ENCODE results near the gene AKAP9.
"Not testable (repeated sequence)": the region's sequence is repeated elsewhere in the genome, so short reads cannot be mapped to it uniquely, and the experiment has no call there.

AKAP9 gene

DNA sequence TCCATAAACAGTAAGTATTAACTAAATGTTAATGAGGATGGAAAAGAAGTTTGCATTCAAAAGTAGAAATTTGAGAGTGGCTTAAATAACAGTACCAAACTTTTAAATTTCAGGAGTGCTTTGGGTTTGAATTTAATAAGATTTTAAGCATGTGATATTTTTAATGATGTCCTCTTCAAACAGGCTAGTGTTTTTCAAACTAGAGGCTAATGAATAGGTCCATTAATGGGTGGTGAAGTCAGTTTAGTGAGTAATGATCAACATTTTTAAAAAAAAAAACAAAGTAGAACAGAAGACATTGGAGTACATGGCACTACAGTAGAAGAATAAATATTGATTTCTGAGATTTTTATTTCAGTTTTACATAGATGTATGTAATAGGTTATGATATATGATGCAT lies 72.9 kb downstream of the AKAP9 start:
- no peak for DNase-seq (ENCODE audit: low read depth in 2 of 2)

DNA sequence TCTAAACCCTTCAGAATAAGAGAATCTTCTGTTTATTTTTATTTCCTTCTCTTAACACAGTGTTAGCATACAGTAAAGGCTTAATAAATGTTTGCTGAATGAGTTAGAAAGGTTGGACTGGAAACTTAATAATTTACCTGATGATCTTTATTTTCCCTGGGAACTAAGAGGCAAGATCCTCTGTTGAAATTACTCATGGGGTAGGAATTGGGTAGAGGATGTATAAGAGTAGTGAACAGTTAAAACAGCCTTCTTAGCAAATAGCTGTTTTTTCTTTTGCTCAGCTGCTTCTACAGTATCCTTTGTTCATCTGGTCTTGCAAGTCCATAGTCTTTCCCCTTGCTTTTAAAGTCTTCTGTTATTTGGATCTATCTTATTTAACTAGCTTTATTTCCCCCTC lies 80.0 kb downstream of the AKAP9 start:
- no peak for DNase-seq (ENCODE audit: low read depth in 2 of 2)

DNA sequence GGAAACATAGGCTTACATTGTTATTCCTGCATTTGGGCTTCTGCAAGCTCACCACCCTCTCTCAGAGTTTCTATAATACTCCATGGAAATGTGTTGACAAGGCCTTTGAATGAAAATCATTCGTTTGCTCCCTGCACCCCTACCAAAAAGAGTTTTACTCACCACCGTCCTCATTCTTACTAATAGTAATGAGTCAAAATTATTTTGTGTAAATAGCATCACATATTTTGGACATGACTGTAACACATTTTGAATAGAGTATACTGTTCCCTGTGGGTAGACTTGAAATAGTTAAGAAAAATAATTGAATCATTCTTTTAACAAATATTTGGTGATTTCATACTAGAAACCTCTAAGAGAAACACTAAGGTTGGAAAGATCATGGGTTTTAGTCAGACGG lies 84.6 kb downstream of the AKAP9 start:
- no peak for DNase-seq (ENCODE audit: low read depth in 2 of 2)

DNA sequence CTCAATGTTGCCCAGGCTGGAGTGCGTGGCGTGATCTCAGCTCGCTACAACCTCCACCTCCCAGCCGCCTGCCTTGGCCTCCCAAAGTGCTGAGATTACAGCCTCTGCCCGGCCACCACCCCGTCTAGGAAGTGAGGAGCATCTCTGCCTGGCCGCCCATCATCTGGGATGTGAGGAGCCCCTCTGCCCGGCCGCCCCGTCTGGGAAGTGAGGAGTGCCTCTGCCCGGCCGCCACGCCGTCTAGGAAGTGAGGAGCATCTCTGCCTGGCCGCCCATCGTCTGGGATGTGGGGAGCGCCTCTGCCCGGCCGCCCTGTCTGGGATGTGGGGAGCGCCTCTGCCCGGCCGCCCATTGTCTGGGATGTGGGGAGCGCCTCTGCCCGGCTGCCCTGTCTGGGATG lies 86.0 kb downstream of the AKAP9 start:
- DNase-seq (ENCODE audit: low read depth in 2 of 2): not testable (repeated sequence)

DNA sequence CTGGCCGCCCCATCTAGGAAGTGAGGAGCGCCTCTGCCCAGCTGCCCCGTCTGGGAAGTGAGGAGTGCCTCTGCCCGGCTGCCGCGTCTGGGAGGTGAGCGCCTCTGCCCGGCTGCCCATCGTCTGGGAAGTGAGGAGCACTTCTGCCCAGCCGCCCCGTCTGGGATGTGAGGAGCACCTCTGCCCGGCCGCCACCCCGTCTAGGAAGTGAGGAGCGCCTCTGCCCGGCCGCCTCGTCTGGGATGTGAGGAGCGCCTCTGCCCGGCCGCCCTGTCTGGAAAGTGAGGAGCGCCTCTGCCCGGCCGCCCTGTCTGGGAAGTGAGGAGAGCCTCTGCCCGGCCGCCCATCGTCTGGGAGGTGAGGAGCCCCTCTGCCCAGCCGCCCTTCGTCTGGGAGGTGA lies 86.5 kb downstream of the AKAP9 start:
- DNase-seq (ENCODE audit: low read depth in 2 of 2): not testable (repeated sequence)

DNA sequence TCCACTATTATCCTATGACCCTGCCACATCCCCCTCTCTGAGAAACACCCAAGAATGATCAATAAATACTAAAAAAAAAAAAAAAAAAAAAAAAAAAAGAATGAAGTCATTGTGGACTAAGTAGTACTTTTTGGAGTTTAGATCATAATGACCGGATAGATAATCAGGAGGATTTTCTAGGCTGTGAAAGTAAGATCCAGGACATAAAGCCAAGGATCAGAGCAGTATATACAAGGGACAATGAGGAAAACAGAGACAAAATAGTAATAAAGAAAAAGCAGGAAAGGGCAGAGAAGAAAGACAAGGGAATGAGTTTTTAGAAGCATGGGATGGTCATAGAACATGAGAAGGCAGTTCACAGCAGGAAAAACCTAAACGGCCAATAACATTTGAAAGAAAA lies 87.6 kb downstream of the AKAP9 start:
- no peak for DNase-seq (ENCODE audit: low read depth in 2 of 2)

DNA sequence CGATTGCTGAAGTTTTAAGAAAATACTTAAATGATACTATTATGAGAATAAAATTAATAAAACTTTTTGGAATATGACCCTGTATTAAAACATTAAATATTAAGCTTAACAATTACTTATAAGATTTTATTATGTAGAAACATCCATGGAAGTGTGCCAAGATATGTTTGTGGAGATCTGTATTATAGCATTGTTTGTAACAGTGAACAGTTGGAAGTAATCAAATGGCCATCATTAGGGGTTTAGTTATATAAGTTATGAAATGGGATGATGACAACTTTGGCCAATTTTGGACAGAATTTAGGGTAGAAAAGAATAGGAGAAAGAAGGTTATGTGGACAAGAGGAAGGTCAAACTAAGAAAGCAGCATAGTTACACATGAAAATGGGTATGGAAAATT lies 88.0 kb downstream of the AKAP9 start:
- no peak for DNase-seq (ENCODE audit: low read depth in 2 of 2)

DNA sequence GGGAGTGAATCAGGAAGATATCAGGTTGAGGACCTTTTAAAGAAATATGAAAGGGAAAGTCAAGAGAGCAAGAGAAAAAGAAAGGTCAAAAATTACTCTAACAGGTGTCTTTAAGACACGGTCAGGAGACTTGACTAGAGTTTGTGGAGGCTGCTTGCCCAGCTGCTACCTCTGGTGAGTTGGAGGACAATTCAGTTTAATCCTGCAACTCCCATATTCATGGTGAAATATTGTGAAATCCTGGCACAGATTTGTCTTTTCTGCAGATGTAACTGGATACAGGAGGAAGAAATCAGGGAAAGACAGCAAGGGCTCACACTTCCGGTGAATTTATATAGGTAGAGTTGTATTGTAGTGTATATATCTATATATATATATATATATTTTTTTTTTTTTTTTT lies 93.5 kb downstream of the AKAP9 start:
- no peak for DNase-seq (ENCODE audit: low read depth in 2 of 2)

DNA sequence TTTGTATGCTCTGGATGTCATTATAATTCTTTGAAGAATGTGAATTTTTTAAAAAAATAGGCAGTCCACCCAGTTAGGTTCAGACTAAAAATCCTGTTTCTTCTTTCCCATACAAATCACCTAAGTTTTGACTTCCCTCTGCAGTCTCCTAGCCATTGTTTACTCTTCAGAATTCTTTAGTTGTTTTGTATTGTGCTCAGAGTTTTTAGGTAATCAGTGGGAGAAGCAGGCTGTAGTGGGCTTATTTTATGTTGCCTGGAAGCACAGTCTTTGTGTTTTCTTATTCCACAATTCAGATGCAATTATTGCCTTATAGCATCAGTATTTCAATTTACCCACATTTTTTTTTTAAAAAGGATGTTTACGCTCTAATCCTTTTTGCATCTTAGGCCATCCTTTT lies 94.9 kb downstream of the AKAP9 start:
- no peak for DNase-seq (ENCODE audit: low read depth in 2 of 2)

DNA sequence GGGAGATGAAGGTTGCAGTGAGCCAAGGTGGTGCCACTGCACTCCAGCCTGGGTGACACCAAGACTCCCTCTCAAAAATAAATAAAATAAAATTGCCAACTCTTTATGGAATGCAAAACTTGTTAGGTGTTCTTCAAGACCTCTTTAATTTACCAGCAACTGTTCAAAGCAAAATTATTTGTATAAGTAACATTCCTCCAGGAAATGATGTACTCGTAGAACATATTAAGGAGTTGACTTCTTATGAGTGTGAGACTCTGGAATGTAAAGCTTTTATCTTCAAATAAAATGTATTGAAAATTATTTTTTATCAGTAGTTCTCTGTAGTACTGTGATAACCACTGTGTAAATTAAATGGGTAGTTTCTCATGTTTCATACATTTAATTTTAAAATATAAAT lies 99.2 kb downstream of the AKAP9 start:
- no peak for DNase-seq (ENCODE audit: low read depth in 2 of 2)

DNA sequence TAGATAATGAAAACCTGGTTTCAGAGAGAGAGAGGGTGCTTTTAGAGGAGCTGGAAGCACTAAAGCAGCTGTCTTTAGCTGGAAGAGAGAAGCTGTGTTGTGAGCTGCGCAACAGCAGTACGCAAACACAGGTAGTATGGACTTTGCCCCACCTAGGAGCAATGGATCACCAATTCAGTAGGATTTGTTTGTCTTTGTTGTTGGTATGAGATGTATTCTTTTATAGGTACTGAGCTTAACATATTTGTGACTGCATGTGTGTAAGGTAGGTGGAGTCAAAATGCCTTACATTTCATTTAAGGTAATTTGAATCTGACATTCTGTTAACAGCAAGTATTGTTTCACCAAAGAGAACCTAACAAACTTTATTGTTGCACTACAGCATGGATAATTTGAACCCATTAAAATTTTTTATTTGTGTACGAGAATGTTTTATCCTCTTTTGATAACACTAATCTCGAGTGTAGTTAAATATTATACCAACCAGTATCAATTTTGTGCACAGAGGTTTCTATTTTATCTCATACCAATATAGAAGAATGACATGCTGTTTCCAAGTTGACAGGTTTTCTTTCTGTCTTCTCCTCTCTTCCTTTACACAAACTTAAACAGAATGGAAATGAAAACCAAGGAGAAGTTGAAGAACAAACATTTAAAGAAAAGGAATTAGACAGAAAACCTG lies 101.5 kb downstream of the AKAP9 start:
- no peak for DNase-seq (ENCODE audit: low read depth in 2 of 2)

DNA sequence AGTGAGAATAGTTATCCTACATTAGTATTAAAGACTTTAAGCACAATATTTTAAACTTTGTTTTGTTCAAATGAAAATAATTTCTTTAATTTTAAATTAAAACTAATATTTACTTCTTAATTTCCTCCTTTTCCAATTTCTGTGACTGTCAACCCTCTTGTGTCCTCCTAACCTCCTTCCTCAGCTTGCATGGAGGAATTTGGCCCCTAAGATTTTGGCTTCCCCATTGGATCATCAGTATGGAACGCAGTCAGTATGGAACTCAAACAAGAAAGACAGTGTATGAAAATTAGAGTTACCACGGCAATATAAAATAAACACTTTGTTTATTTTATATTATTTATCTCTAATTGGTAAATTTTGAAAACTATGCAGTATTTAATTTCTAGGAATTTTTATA lies 102.4 kb downstream of the AKAP9 start:
- no peak for DNase-seq (ENCODE audit: low read depth in 2 of 2)

DNA sequence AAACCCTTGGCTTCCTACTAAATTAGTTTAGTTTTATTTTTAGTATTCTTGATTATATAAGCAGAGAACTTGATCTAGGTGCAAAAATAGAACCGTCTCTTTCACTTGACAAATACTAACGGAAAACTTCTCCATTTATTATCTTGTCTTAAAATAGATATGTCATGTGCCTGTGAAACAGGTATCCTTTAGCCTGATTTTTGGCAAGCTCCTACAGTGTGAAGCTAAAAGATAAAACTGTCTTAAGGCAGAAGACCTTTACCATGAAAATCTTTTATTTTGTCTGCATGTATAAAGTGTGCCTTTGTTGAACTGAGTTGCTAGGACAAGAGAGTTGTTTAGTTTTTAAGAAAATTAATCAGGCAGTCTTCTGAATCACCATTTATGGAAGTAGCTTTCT lies 103.0 kb downstream of the AKAP9 start:
- DNase-seq (ENCODE audit: low read depth in 2 of 2): no peak

DNA sequence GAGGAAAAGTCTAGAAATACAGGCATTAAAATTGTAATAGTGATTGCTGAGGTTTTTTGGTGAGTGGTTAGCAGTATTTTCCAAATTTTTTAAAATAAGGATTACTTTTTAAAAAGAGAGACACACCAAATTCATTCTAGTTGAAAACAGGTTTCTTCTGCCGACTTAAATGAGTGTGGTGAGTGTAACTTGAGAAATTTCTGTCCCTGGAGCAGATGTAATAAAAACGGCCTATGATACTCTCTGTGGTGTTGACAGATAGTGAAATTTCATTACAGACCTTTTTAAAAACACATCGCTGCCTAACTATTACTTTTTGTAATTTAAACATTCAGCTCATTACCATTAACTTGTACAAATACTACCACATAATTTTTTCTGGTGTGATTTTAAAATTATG lies 103.5 kb downstream of the AKAP9 start:
- DNase-seq (ENCODE audit: low read depth in 2 of 2): no peak

DNA sequence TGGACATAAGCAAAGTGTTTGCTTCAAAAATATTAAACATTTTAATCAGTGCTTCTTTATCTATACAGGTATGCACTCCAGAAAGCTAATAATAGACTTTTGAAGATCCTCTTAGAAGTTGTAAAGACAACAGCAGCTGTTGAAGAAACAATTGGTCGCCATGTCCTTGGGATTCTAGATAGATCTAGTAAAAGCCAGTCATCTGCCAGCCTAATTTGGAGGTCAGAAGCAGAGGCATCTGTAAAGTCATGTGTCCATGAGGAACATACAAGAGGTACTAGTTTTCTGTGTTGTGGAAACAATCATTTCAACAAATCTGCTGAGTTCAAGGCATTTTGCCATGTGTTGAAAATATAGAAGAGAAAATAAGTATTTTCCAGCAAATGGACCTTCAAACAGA lies 104.3 kb downstream of the AKAP9 start:
- DNase-seq (ENCODE audit: low read depth in 2 of 2): no peak

DNA sequence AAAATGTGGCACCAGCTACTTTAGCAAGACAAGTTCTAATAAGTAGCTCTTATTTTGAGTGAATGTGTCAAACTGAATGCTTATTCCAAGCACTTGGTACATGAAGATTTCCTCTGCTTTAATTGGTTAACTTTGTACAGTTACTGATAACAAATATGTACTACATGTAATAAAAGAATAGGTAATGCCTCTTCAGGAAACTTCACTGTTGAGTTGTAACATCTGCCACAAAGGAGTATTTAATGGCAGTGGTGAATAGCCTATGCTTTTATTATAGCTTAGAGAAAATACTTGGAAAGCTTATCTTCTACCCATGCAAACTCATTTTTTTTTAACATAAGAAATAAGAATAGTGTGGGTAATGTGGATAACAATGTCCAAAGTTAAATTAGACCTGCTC lies 111.0 kb downstream of the AKAP9 start:
- DNase-seq (ENCODE audit: low read depth in 2 of 2): no peak

DNA sequence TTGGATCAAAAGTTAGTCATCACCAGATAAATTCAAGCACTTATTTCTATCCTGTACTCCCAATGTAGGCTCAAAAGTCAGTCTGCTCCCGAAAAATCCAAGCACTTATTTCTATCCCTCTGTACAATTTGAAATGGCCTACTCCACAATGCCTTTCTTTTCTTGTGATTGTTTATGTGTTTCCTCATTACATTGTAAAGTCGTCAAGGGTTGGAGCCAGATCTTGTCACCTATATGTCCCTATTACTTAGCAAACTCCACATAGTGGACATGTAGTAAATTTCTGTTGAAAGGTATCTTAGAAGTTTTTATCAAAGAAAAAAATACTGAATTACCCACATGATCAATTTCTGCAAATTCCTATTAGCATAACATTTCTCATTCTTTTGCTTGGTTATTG lies 111.5 kb downstream of the AKAP9 start:
- no peak for DNase-seq (ENCODE audit: low read depth in 2 of 2)

DNA sequence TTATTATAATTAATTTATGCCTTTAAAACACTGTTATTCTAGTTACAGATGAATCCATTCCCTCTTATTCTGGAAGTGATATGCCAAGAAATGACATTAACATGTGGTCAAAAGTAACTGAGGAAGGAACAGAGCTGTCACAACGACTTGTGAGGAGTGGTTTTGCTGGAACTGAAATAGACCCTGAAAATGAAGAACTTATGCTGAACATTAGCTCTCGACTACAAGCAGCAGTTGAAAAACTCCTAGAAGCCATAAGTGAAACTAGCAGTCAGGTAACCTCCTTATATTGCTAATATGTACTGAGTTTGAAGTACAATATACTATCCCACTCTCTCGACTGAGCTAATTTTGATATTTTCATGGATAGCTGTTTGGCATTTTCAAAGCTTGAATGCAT lies 112.0 kb downstream of the AKAP9 start:
- no peak for DNase-seq (ENCODE audit: low read depth in 2 of 2)

DNA sequence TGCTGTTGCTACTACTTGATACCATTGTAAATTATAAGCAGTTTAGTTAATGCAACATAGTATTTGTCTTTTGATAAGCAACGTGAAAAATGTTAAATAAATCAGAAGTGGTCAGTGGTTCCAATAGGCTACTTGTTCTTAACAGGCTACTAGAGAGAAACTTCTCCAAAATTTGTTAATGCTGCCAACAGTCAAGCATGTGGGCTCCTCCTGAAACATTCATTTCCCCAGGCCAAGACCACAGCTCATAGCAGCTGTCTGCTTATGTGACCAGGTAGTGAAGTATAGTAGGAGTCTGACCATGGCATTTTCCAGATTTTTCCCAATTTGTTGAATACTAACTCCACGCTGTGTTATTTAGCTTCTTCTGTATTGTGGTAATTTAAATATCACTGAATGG lies 112.7 kb downstream of the AKAP9 start:
- DNase-seq (ENCODE audit: low read depth in 2 of 2): no peak

DNA sequence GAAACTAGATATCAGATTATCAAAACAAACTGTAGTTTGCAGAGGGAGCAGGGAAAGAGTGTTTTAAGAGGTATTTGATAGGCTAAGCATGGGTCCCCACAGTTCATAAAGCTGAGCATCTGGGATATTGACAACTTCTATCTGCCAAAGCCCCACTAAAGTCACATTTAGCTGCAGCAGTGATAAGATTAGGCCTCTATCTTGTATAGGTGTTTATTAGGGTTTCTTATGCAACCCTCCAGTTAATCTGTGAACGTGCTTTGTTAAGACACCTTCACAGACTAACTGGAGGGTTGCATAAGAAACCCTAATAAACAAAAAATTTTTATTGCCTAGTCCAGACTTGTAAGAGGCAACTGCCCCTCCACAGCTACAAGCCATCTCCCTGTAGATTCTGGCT lies 115.6 kb downstream of the AKAP9 start:
- no peak for DNase-seq (ENCODE audit: low read depth in 2 of 2)

DNA sequence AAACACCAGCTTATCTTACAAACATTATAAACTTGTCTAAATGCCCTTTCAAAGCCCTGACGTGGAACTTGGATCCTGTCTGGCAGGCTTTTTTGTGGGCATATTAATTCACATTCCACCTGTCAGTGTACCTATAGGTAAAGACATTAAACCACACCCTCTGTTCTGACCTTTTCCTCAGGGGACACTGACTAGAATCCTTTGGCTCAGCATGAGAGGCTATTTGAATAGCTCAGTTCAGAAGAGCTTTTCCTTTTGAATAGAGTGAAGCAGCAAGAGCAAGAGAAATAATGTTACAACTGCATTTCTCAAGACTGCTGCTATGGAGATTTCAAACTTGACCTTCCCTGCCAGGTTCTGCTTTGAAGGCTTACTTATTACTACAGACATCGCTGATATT lies 116.7 kb downstream of the AKAP9 start:
- DNase-seq (ENCODE audit: low read depth in 2 of 2): no peak

DNA sequence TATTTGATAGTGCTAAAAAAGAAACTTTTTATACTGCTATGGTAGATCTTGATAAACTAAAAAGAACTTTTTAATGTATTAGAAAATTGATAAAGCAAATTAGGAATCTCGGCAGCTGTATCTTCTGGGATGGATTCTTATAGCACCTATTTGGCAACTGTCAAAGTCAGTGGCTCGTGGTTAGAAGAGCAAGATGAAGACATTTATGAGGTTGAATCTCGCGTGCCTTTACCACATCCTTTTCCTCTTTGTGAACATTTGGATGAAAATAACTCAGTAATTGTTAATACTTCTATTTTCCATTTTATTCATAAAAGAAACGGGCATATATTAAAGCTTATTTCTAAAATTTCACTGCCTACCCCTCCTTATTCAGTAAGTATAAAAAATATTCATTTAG lies 117.4 kb downstream of the AKAP9 start:
- DNase-seq (ENCODE audit: low read depth in 2 of 2): no peak

DNA sequence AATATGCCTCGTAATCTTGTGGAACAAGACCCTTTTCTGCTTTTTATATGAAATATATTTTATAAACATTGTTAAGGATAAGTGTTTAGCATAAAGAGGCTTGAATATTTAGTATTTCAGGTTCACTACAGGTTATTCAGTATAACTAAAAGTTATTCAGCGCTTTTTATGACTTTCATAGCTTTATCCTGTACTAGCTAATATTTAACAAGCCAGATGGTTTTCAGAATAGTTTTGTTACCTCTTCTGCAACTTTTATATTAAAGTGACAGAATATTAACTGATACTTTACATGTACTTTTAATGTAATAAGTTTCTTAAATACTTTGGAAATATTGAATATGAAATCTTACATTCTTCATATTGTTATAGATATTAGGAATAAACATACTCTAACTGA lies 118.2 kb downstream of the AKAP9 start:
- DNase-seq (ENCODE audit: low read depth in 2 of 2): no peak

DNA sequence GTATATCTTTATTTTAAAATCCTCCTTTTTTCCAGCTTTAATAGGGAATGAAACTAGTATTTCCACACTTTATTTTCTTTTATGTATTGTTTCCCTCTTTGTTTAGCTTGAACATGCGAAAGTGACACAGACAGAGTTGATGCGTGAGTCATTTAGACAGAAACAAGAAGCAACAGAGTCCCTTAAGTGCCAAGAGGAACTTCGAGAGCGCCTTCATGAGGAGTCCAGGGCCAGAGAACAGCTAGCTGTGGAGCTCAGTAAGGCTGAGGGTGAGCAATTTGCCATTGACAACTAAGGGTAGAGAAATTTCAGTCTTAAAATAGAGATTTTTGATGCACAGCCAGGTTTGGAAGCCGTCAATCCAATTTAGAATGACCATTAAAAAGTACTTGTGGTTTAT lies 120.5 kb downstream of the AKAP9 start:
- DNase-seq (ENCODE audit: low read depth in 2 of 2): no peak
